Fibroblast of the aortic adventitia (primary cell): ENCODE results near the gene IL24. TPM values are rescaled to one million over a fixed set of nuclear protein-coding genes. Genes with fewer than 3 reads are reported as not detected.

ENCODE experiments used
- DNase-seq: peaks from one replicate; pipeline ENCODE4 v3.0.0-alpha.2; 2010; ENCODE audit warnings: low read depth
- H3K4me3 ChIP-seq: 2 replicates; pipeline ENCODE4 v1.5.1; 2011; ENCODE audit warnings: low read depth, mild to moderate bottlenecking, control low read depth, low read length, moderate library complexity
- CTCF ChIP-seq: IDR thresholded peaks from 2 replicates; pipeline ENCODE4 v1.5.1; 2011; ENCODE audit warnings: mild to moderate bottlenecking, low read length, control low read depth, inconsistent platforms; ENCODE audit not compliant: insufficient read depth
- total RNA-seq: library from RNA; depleted of rRNA; stranded (reverse); fragments of >200 nt; gene quantifications from 2 replicates; pipeline ENCODE4 v1.2.3, GENCODE V29; 2012; ENCODE audit warnings: low replicate concordance

IL24 gene
- total RNA-seq, 1 donor, result not detected

DNA sequence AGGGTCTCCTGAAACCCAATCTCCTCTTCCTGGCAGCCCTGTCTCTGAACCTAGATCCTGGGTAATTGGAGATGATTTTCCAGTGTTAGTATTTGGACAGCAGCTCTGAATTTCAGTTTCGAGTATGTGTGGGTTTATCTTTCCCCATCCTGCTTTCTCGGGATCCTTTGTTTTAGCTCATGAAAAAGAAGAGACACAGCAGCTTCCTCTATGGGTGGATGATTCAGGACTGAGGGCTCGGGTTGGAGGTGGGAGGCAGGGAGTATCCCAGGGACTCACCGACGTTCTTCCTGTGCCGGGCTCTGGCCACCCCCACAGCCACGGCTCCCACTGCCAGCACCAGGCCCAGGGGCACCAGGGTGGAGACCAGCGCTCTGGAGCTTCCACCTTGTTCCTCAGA, 34.9 kb downstream of the IL24 start:
- no peak for TF ChIP-seq CTCF
- no peak overlapping the region for H3K4me3 ChIP-seq
- no peak for DNase-seq

DNA sequence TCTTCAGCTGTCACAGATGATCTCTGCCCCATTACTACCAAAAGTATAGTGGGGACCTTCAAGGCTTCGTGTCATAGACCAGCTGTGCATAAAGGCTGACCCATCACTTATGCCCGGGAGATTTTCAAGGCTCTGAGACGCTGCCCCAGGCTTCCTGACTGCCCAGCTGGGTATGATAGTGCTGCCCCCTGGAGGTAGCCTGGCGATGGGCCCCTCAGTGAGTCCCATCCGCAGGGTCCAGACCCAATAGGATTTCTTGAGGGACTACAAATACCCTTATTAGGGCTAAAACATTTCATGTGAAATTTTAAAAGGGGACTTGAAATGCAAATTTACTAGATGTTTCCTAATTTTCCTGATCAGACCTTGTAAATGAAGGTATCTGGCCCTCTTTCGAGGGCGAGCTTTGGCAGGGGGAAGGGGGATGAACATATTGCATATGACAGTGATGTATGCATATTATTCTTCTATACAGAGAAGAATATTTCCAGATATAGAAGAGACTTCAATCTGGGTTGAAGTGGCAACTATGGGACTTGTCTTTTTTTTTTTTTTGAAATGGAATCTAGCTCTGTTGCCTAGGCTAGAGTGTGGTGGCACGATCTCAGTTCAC, 36.2 kb downstream of the IL24 start:
- no peak for DNase-seq
- H3K4me3 ChIP-seq, result no peak overlapping the region
- TF ChIP-seq CTCF, result peak; percentile 46

GRCh38 chr1:206935491-206936067, 38.3 kb downstream of the IL24 start:
- DNase-seq, result peak; percentile 13
- no peak overlapping the region for H3K4me3 ChIP-seq
- peak; percentile 53 for TF ChIP-seq CTCF

GRCh38 chr1:206937425-206937824, 40.2 kb downstream of the IL24 start:
- DNase-seq, result no peak
- TF ChIP-seq CTCF, result no peak
- H3K4me3 ChIP-seq, result no peak overlapping the region

DNA sequence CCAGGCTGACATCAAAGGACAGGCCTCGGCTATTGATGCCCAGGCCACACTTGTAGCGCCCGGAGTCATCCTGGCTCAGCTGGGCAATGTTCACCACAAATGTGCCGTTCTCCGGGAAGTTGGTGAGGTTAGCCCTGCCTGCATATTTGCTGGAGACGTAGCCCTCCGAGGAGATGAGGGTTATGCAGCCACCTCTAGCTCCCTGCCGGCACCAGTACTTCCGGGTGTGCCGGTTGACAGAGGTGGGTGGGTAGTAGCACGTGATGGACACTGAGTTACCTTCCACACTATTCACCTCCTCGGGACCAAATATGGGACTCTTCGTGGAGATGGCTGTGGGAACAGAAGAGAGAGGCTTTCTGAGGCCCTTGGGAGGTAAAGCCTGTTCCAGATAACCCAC, 41.9 kb downstream of the IL24 start:
- TF ChIP-seq CTCF, result no peak
- no peak for DNase-seq
- H3K4me3 ChIP-seq, result no peak overlapping the region

- DNase-seq, result no peak
- no peak overlapping the region for H3K4me3 ChIP-seq
- no peak for TF ChIP-seq CTCF
These were observed 42.8 kb downstream of the IL24 start for GRCh38 chr1:206939841-206940587.
